ENCODE data around the gene SFSWAP. TPM values are rescaled to one million over a fixed set of nuclear protein-coding genes. Genes with fewer than 3 reads are reported as not detected.

The SFSWAP gene
- total and polyA plus RNA-seq, 2 of the 8 experiments (the other 6 are each of a cell fraction or from before 2014, with no cell fraction given): 36.5 to 49.5 TPM

- TF ChIP-seq CHD7 (IDR thresholded peaks at IDR 0.05; ENCODE audit: insufficient replicate concordance, low read length): no peak
- TF ChIP-seq SP1 (IDR thresholded peaks at IDR 0.05; ENCODE audit: low read depth, low read length): no peak
- no peak for TF ChIP-seq TEAD4 (IDR thresholded peaks at IDR 0.05; ENCODE audit: low read depth, low read length)
Measured at GRCh38 chr12:131788070-131788469, 77.2 kb downstream of the SFSWAP start (continued).
